GM12875 (cell line): Measurements from ENCODE around the gene SRPK2.
"Not testable (repeated sequence)": the region's sequence is repeated elsewhere in the genome, so short reads cannot be mapped to it uniquely, and the experiment has no call there.

ENCODE experiments used
- H3K4me3 ChIP-seq: one replicate; pipeline ENCODE4 v1.5.1; 2011; ENCODE audit warnings: low read depth, low read length, control low read depth
- TF ChIP-seq, protein P1 (sequence below): IDR thresholded peaks from 2 replicates; pipeline ENCODE4 v1.5.1; 2011; ENCODE audit warnings: low read depth, mild to moderate bottlenecking, control low read depth, inconsistent platforms, low read length, moderate library complexity, borderline replicate concordance; ENCODE audit not compliant: insufficient read depth

Gene SRPK2

DNA sequence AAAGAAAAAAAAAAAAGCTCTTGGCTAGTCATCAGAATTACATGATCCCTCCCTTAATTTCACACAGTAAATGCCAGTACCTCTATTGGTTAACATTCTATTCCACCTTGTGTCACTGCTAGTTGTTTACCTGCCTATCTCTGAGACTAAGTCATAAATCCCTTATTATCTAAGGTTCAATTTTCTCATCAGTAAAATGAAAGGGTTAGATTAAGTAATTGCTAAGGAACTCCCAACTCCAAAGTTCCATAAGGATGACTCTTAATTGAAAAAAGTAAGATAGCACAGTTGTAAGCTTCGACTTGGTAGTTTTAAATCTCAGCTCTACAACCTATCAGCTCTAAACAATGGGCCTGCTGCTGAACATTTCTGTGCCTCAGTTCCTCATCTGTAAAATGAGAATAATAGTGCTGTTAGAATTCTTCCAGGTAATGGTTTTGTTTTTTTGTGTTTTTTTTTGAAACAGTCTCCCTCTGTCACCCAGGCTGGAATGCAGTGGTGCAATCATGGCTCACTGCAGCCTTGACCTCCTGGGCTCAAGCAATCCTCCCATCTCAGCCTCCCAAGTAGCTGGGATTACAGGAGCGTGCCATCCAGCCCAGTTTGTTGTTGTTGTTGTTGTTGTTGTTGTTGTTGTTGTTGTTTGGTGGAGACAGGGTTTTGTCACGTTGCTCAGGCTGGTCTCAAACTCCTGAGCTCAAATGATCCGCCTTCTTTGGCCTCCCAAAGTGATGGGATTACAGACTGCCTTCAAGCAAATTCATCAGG, 35.6 kb downstream of the SRPK2 start:
- TF ChIP-seq, protein P1, sequence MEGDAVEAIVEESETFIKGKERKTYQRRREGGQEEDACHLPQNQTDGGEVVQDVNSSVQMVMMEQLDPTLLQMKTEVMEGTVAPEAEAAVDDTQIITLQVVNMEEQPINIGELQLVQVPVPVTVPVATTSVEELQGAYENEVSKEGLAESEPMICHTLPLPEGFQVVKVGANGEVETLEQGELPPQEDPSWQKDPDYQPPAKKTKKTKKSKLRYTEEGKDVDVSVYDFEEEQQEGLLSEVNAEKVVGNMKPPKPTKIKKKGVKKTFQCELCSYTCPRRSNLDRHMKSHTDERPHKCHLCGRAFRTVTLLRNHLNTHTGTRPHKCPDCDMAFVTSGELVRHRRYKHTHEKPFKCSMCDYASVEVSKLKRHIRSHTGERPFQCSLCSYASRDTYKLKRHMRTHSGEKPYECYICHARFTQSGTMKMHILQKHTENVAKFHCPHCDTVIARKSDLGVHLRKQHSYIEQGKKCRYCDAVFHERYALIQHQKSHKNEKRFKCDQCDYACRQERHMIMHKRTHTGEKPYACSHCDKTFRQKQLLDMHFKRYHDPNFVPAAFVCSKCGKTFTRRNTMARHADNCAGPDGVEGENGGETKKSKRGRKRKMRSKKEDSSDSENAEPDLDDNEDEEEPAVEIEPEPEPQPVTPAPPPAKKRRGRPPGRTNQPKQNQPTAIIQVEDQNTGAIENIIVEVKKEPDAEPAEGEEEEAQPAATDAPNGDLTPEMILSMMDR = no peak
- no peak overlapping the region for H3K4me3 ChIP-seq

- no peak overlapping the region for H3K4me3 ChIP-seq
- TF ChIP-seq, protein P1 = no peak
These were observed 36.6 kb downstream of the SRPK2 start for GRCh38 chr7:105352018-105352612.

- TF ChIP-seq, protein P1 = no peak
- no peak overlapping the region for H3K4me3 ChIP-seq
These were observed 37.8 kb downstream of the SRPK2 start for GRCh38 chr7:105350906-105351305.

DNA sequence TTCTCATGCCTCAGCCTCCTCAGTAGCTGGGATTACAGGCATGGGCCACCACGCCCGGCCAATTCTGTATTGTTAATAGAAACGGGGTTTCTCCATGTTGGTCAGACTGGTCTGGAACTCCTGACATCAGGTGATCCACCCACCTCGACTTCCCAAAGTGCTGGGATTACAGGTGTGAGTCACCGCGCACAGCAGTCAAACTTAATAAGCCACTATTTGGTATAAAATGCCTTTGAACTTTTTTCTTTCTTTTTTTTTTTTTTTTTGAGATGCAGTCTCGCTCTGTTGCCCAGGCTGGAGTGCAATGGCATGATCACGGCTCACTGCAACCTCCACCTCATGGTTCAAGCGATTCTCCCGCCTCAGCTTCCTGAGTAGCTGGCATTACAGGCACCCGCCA, 40.5 kb downstream of the SRPK2 start:
- H3K4me3 ChIP-seq = not testable (repeated sequence)

DNA sequence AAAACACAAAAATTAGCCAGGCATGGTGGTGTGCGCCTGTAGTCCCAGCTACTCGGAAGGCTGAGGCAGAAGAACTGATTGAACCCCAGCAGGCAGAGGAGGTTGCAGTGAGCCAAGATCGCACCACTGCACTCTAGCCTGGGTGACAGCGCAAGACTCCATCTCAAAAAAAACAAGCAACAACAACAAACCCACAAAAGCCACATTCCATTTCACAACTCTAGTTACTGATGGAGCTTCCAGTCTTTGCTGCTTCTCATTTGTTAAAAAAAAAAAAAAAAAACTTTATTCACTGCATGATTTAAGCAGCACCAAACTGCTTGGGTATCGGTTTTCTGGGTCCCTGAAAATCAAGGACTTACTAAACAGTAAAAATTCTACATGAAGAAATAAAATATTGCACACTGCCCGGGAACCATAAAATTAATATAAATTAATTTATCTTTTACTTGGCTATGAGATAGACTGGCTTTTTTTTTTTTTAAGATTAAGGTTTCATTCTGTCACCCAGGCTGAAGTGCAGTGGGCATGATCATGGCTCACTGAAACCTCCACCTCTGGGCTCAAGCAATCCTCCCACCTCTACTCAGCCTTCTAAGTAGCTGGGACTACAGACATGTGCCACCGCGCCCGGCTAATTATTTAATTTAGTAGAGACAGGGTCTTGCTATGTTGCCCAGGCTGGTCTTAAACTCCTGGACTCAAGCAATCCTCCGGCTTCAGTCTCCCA, 42.0 kb downstream of the SRPK2 start:
- H3K4me3 ChIP-seq = no peak overlapping the region
- TF ChIP-seq, protein P1 = no peak

GRCh38 chr7:105346138-105346537, 42.6 kb downstream of the SRPK2 start:
- TF ChIP-seq, protein P1 = no peak

GRCh38 chr7:105345725-105346124, 43.0 kb downstream of the SRPK2 start:
- no peak overlapping the region for H3K4me3 ChIP-seq
- TF ChIP-seq, protein P1 = no peak

More at GRCh38 chr7:105346138-105346537, 42.6 kb downstream of the SRPK2 start:
- no peak overlapping the region for H3K4me3 ChIP-seq
